IMR-90 (cell line): ENCODE results near the gene ACIN1. TPM values are rescaled to one million over a fixed set of nuclear protein-coding genes. Genes with fewer than 3 reads are reported as not detected.

Experiments used
- ATAC-seq: fragments of 200-7000 bp; cut with Tn5 transposase; 2 replicates; pipeline ENCODE4 v1.9.1; 2020; ENCODE audit warnings: low read depth, mild to moderate bottlenecking, moderate library complexity
- BruUV-seq: library from RNA; stranded (reverse); fragments of 400-500 nt; replicated peaks from 2 replicates; lab custom pipeline; 2021; lab: Mats Ljungman, UMichigan
- CTCF ChIA-PET: fragments of 300-600 bp; formaldehyde crosslinking; extraction: SDS; loops from one replicate; lab custom pipeline; 2021; ENCODE audit warnings: antibody characterized with exemption; lab: Yijun Ruan, JAX
- POLR2A ChIA-PET: fragments of 300-600 bp; sonication (Branson Sonifier 250); formaldehyde crosslinking; loops from one replicate; lab custom pipeline; 2022; ENCODE audit warnings: antibody characterized with exemption; ENCODE audit not compliant: unreplicated experiment; lab: Charles Lee
- DNase-seq: peaks from one replicate; pipeline ENCODE4 v3.0.0; 2013
- H2AFZ ChIP-seq: replicated peaks from 2 replicates; pipeline ENCODE3; 2013; ENCODE audit warnings: low read length, mild to moderate bottlenecking; ENCODE audit not compliant: poor library complexity
- H2AK5ac ChIP-seq: 2 replicates; pipeline ENCODE4 v1.6.1; 2013; ENCODE audit warnings: low read depth, low read length, inconsistent platforms
- H2AK9ac ChIP-seq: replicated peaks from 2 replicates; pipeline ENCODE3; 2013; ENCODE audit warnings: mild to moderate bottlenecking, low read depth, low read length, moderate library complexity; ENCODE audit not compliant: poor library complexity
- H2BK120ac ChIP-seq: 2 replicates; pipeline ENCODE4 v1.6.1; 2013; ENCODE audit warnings: low read depth, low read length, inconsistent platforms
- H2BK15ac ChIP-seq: 3 replicates; pipeline ENCODE4 v1.6.1; 2013; ENCODE audit warnings: low read depth, low read length, inconsistent platforms
- H2BK20ac ChIP-seq: 2 replicates; pipeline ENCODE4 v1.6.1; 2013; ENCODE audit warnings: low read depth, mild to moderate bottlenecking, inconsistent platforms, low read length, moderate library complexity
- H2BK5ac ChIP-seq: 2 replicates; pipeline ENCODE4 v1.6.1; 2013; ENCODE audit warnings: mild to moderate bottlenecking, low read depth, low read length, inconsistent platforms; ENCODE audit not compliant: poor library complexity, severe bottlenecking
- H3K14ac ChIP-seq: replicated peaks from 2 replicates; pipeline ENCODE4 v1.6.1; 2013; ENCODE audit warnings: low read depth, low read length, inconsistent platforms
- H3K18ac ChIP-seq: 2 replicates; pipeline ENCODE4 v1.6.1; 2013; ENCODE audit warnings: low read depth, low read length, control low read depth
- H3K23ac ChIP-seq: 2 replicates; pipeline ENCODE4 v1.6.1; 2013; ENCODE audit warnings: low read depth, low read length, inconsistent platforms
- H3K27ac ChIP-seq: 2 replicates; pipeline ENCODE4 v1.5.1; 2013; ENCODE audit warnings: mild to moderate bottlenecking, control low read depth, low read length; ENCODE audit not compliant: insufficient read depth
- H3K27me3 ChIP-seq: 2 replicates; pipeline ENCODE4 v1.6.1; 2013; ENCODE audit warnings: low read length; ENCODE audit not compliant: control insufficient read depth, insufficient read depth
- H3K36me3 ChIP-seq: 2 replicates; pipeline ENCODE4 v1.6.1; 2013; ENCODE audit warnings: low read length, mixed read lengths; ENCODE audit not compliant: control insufficient read depth, insufficient read depth
- H3K4ac ChIP-seq: 2 replicates; pipeline ENCODE4 v1.6.1; 2013; ENCODE audit warnings: low read depth, low read length, inconsistent platforms
- H3K4me1 ChIP-seq: 2 replicates; pipeline ENCODE4 v1.6.1; 2013; ENCODE audit warnings: low read length, mixed read lengths; ENCODE audit not compliant: control insufficient read depth, insufficient read depth
- H3K4me2 ChIP-seq: 2 replicates; pipeline ENCODE4 v1.6.1; 2013; ENCODE audit warnings: low read depth, mild to moderate bottlenecking, control low read depth, low read length, moderate library complexity
- H3K4me3 ChIP-seq: 2 replicates; pipeline ENCODE4 v1.5.1; 2013; ENCODE audit warnings: low read depth, mild to moderate bottlenecking, control low read depth, low read length, moderate library complexity; ENCODE audit not compliant: insufficient read depth
- H3K56ac ChIP-seq: 2 replicates; pipeline ENCODE4 v1.6.1; 2013; ENCODE audit warnings: low read length, inconsistent platforms; ENCODE audit not compliant: insufficient read depth; ENCODE audit errors: extremely low read depth
- H3K79me1 ChIP-seq, 2 experiments: 2 replicates each; pipeline ENCODE4 v1.6.1; 2013; ENCODE audit warnings: low read length in 2 of 2, inconsistent platforms in 1 of 2, low read depth in 1 of 2
- H3K9ac ChIP-seq: 2 replicates; pipeline ENCODE4 v1.6.1; 2013; ENCODE audit warnings: low read depth, low read length, control low read depth
- H3K9me1 ChIP-seq: 2 replicates; pipeline ENCODE4 v1.6.1; 2013; ENCODE audit warnings: low read length, inconsistent platforms; ENCODE audit not compliant: insufficient read depth
- H3K9me3 ChIP-seq: 2 replicates; pipeline ENCODE4 v1.6.1; 2013; ENCODE audit warnings: low read length; ENCODE audit not compliant: control insufficient read depth, insufficient read depth
- H4K20me1 ChIP-seq: 2 replicates; pipeline ENCODE4 v1.6.1; 2013; ENCODE audit warnings: low read length, inconsistent platforms; ENCODE audit not compliant: insufficient read depth
- H4K5ac ChIP-seq: 2 replicates; pipeline ENCODE4 v1.6.1; 2013; ENCODE audit warnings: mild to moderate bottlenecking, low read depth, low read length, control low read depth
- H4K8ac ChIP-seq, 2 experiments: 2 replicates each; pipeline ENCODE4 v1.6.1; 2013; ENCODE audit warnings: low read depth in 2 of 2, low read length in 2 of 2, control low read depth in 1 of 2, inconsistent platforms in 1 of 2
- H4K91ac ChIP-seq: 2 replicates; pipeline ENCODE4 v1.6.1; 2013; ENCODE audit warnings: low read depth, low read length, inconsistent platforms; ENCODE audit not compliant: insufficient read depth
- BHLHE40 ChIP-seq: fragments of 150-350 bp; IDR thresholded peaks from 2 replicates; pipeline ENCODE4 v1.6.1; 2016; ENCODE audit warnings: mild to moderate bottlenecking, low read depth, low read length
- CEBPB ChIP-seq: IDR thresholded peaks from 2 replicates; pipeline ENCODE4 v1.6.1; 2012; ENCODE audit warnings: low read depth, low read length, improper control_type of control experiment
- CHD1 ChIP-seq: IDR thresholded peaks from 2 replicates; pipeline ENCODE4 v1.6.1; 2012; ENCODE audit warnings: low read depth, low read length, improper control_type of control experiment
- FOS ChIP-seq: fragments of 150-350 bp; IDR thresholded peaks from 2 replicates; pipeline ENCODE4 v1.6.1; 2016; ENCODE audit warnings: low read depth, low read length
- MAFK ChIP-seq: IDR thresholded peaks from 2 replicates; pipeline ENCODE4 v1.6.1; 2012; ENCODE audit warnings: low read depth, low read length, improper control_type of control experiment
- MAZ ChIP-seq: IDR thresholded peaks from 2 replicates; pipeline ENCODE4 v1.6.1; 2012; ENCODE audit warnings: low read depth, mild to moderate bottlenecking, low read length, improper control_type of control experiment, moderate library complexity, borderline replicate concordance
- MXI1 ChIP-seq: IDR thresholded peaks from 2 replicates; pipeline ENCODE4 v1.6.1; 2012; ENCODE audit warnings: low read depth, mild to moderate bottlenecking, low read length, moderate library complexity, borderline replicate concordance
- NFE2L2 ChIP-seq: fragments of 150-350 bp; IDR thresholded peaks from 2 replicates; pipeline ENCODE4 v1.6.1; 2016; ENCODE audit warnings: low read depth, mild to moderate bottlenecking, low read length
- POLR2A ChIP-seq: IDR thresholded peaks from 2 replicates; pipeline ENCODE4 v1.6.1; 2012; ENCODE audit warnings: mild to moderate bottlenecking, low read depth, low read length
- RAD21 ChIP-seq: IDR thresholded peaks from 2 replicates; pipeline ENCODE4 v1.6.1; 2012; ENCODE audit warnings: low read length, improper control_type of control experiment
- RCOR1 ChIP-seq: IDR thresholded peaks from 2 replicates; pipeline ENCODE4 v1.6.1; 2012; ENCODE audit warnings: mild to moderate bottlenecking, low read length, improper control_type of control experiment; ENCODE audit not compliant: insufficient replicate concordance
- RFX5 ChIP-seq: IDR thresholded peaks from 2 replicates; pipeline ENCODE4 v1.8.0; 2012; ENCODE audit warnings: low read depth, mild to moderate bottlenecking, low read length, moderate library complexity
- SMC3 ChIP-seq: fragments of 150-350 bp; IDR thresholded peaks from 2 replicates; pipeline ENCODE4 v1.6.1; 2016; ENCODE audit warnings: low read depth, mild to moderate bottlenecking, antibody characterized with exemption, low read length, moderate library complexity
- WGBS, 2 experiments: methylation state at CpG; one replicate each; pipeline versions ENCODE4 v1.1.5 to v1.1.7; 2013; ENCODE audit warnings: missing lambda C conversion rate in 2 of 2; ENCODE audit not compliant: insufficient read length in 1 of 2; ENCODE audit errors: extremely low coverage in 2 of 2; 5-methylcytosine and 5-hydroxymethylcytosine counted together
- dilution Hi-C: fragments of 300-500 bp; cut with HindIII; formaldehyde crosslinking; loops from one replicate; pipeline ENCODE4 v1.14.3; 2018; ENCODE audit warnings: low sequenced_read_pairs; ENCODE audit not compliant: unreplicated experiment
- in situ Hi-C: fragments of 300-500 bp; cut with MboI; formaldehyde crosslinking; loops from 3 replicates; pipeline ENCODE4 v1.14.3; 2019; ENCODE audit warnings: low sequenced_read_pairs, inconsistent platforms, mixed read lengths
- intact Hi-C: fragments of 100-400 bp; cut with micrococcal nuclease; formaldehyde crosslinking; loops from 2 replicates; pipeline ENCODE4 v1.10.0; 2022
- polyA plus RNA-seq, 3 experiments: library from polyadenylated mRNA; depleted of rRNA; stranded (reverse); fragments of >200 nt; gene quantifications; 2 replicates each; pipeline ENCODE4 v1.2.3, GENCODE V29; 2012; ENCODE audit warnings: low replicate concordance in 1 of 3
- total RNA-seq: library from RNA; depleted of rRNA; stranded (reverse); fragments of >200 nt; gene quantifications from 2 replicates; pipeline ENCODE4 v1.2.3, GENCODE V29; 2012
- TF ChIP-seq, protein P1 (sequence below): fragments of 150-350 bp; IDR thresholded peaks from 2 replicates; pipeline ENCODE4 v1.6.1; 2017; ENCODE audit warnings: mild to moderate bottlenecking, antibody characterized with exemption, low read length, low read depth
- TF ChIP-seq, protein P2 (sequence below): conservative IDR thresholded peaks from 2 replicates; pipeline ENCODE4 v1.5.1; 2012; ENCODE audit warnings: mild to moderate bottlenecking, low read depth, low read length, improper control_type of control experiment
- TF ChIP-seq, protein P3 (sequence below): fragments of 150-350 bp; IDR thresholded peaks from 2 replicates; pipeline ENCODE4 v1.6.1; 2016; ENCODE audit warnings: low read depth, mild to moderate bottlenecking, low read length, moderate library complexity, borderline replicate concordance

Gene ACIN1
- total and polyA plus RNA-seq, 2 of the 4 experiments (the other 2 are of a cell fraction), result 73.8 to 185 TPM

DNA sequence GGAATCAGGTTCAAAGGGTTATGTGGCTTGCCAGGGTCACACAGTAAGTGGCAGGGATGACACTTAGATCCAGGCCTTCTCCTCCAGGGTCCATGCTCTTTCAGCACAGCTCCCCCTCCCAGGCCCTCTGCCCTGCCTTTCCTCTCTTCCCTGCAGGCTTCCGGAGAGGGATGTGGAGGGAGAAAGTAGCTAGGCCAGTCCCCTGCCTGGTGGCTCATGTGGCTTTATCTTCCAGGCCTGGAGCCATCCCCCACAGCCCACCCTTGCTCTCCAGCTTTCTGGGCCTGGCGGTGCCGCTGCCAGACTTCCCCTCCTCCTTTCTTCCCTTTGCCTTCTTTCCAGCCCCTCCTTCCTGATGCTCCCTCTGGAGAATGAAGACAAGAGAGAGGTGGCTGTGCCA lies 51.2 kb downstream of the ACIN1 start:
- no peak overlapping the region for H2AK9ac ChIP-seq
- H2BK20ac ChIP-seq, result no peak overlapping the region
- H3K27me3 ChIP-seq, result no peaks in the 10 kb centered on the region
- H4K5ac ChIP-seq, result no peak overlapping the region
- ChIA-PET POLR2A (no interaction called here), CTCF (no interaction called here)
- no peak overlapping the region for H3K56ac ChIP-seq
- H3K9ac ChIP-seq, result no peak overlapping the region
- H4K8ac ChIP-seq, result no peak overlapping the region
- no peak overlapping the region for H3K18ac ChIP-seq
- no peak overlapping the region for H3K14ac ChIP-seq
- no CpG with 5 or more reads among the region's 3 CpGs for WGBS, 2 experiments
- H2BK5ac ChIP-seq, result no peak overlapping the region
- no peak overlapping the region for H3K4me3 ChIP-seq
- TF ChIP-seq CEBPB (no peak), SMC3 (no peak), NFE2L2 (no peak), CHD1 (no peak), POLR2A (no peak), MXI1 (no peak), MAFK (no peak), RAD21 (no peak), BHLHE40 (no peak), RFX5 (no peak), FOS (no peak), MAZ (no peak), RCOR1 (no peak)
- TF ChIP-seq, protein P1, sequence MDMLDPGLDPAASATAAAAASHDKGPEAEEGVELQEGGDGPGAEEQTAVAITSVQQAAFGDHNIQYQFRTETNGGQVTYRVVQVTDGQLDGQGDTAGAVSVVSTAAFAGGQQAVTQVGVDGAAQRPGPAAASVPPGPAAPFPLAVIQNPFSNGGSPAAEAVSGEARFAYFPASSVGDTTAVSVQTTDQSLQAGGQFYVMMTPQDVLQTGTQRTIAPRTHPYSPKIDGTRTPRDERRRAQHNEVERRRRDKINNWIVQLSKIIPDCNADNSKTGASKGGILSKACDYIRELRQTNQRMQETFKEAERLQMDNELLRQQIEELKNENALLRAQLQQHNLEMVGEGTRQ, result no peak
- TF ChIP-seq, protein P2, sequence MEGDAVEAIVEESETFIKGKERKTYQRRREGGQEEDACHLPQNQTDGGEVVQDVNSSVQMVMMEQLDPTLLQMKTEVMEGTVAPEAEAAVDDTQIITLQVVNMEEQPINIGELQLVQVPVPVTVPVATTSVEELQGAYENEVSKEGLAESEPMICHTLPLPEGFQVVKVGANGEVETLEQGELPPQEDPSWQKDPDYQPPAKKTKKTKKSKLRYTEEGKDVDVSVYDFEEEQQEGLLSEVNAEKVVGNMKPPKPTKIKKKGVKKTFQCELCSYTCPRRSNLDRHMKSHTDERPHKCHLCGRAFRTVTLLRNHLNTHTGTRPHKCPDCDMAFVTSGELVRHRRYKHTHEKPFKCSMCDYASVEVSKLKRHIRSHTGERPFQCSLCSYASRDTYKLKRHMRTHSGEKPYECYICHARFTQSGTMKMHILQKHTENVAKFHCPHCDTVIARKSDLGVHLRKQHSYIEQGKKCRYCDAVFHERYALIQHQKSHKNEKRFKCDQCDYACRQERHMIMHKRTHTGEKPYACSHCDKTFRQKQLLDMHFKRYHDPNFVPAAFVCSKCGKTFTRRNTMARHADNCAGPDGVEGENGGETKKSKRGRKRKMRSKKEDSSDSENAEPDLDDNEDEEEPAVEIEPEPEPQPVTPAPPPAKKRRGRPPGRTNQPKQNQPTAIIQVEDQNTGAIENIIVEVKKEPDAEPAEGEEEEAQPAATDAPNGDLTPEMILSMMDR, result no peak
- TF ChIP-seq, protein P3, sequence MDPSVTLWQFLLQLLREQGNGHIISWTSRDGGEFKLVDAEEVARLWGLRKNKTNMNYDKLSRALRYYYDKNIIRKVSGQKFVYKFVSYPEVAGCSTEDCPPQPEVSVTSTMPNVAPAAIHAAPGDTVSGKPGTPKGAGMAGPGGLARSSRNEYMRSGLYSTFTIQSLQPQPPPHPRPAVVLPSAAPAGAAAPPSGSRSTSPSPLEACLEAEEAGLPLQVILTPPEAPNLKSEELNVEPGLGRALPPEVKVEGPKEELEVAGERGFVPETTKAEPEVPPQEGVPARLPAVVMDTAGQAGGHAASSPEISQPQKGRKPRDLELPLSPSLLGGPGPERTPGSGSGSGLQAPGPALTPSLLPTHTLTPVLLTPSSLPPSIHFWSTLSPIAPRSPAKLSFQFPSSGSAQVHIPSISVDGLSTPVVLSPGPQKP, result no peak
- peaks cover 12% of the 10 kb centered on the region for H3K9me1 ChIP-seq
- H2BK120ac ChIP-seq, result no peak overlapping the region
- no peak overlapping the region for H2AK5ac ChIP-seq
- H2AFZ ChIP-seq, result peak overlapping the region; percentile 9
- ATAC-seq (no peak), DNase-seq (no peak)
- H2BK15ac ChIP-seq, result no peak overlapping the region
- H4K20me1 ChIP-seq, result no peaks in the 10 kb centered on the region
- no peaks in the 10 kb centered on the region for H3K36me3 ChIP-seq
- peaks cover 7% of the 10 kb centered on the region for H3K4me1 ChIP-seq
- no peaks in the 10 kb centered on the region for H3K79me1 ChIP-seq
- in situ Hi-C loops, result no loop called here
- BruUV-seq, result no TSS peak
- no peaks in the 10 kb centered on the region for H3K9me3 ChIP-seq
- no peak overlapping the region for H4K91ac ChIP-seq
- H3K4ac ChIP-seq, result peak overlapping the region; percentile 53; the same call in 1 of the 2 replicates
- H3K23ac ChIP-seq, result no peak overlapping the region
- intact Hi-C loops, result no loop called here
- dilution Hi-C loops, result no loop called here
- H3K4me2 ChIP-seq, result no peak overlapping the region
- H3K27ac ChIP-seq, result no peak overlapping the region
